ENCODE data around the gene IRAK4.

IRAK4 gene

GRCh38 chr12:43766291-43766690 lies 7.5 kb downstream of the IRAK4 start:
- H3K4me1 ChIP-seq (ENCODE audit: control insufficient read depth, insufficient read depth, low read length): peaks cover 6% of the 10 kb centered on the region
- H3K36me3 ChIP-seq (ENCODE audit: control insufficient read depth, insufficient read depth, low read length, severe bottlenecking): peaks cover 21% of the 10 kb centered on the region
- H3K4me3 ChIP-seq (ENCODE audit: low read length): no peak overlapping the region
- H3K27me3 ChIP-seq (replicated peaks; ENCODE audit: control insufficient read depth, insufficient read depth, low read length): no peaks in the 10 kb centered on the region
- no peaks in the 10 kb centered on the region for H3K9me3 ChIP-seq (ENCODE audit: control insufficient read depth, low read length)
- H3K9ac ChIP-seq (ENCODE audit: low read length): no peak overlapping the region
- DNase-seq (ENCODE audit: low read depth): peak; percentile 74

GRCh38 chr12:43776498-43776897 lies 17.7 kb downstream of the IRAK4 start:
- H3K9me3 ChIP-seq (ENCODE audit: control insufficient read depth, low read length): no peaks in the 10 kb centered on the region
- H3K27me3 ChIP-seq (replicated peaks; ENCODE audit: control insufficient read depth, insufficient read depth, low read length): no peaks in the 10 kb centered on the region
- no peak overlapping the region for H3K4me3 ChIP-seq (ENCODE audit: low read length)
- H3K36me3 ChIP-seq (ENCODE audit: control insufficient read depth, insufficient read depth, low read length, severe bottlenecking): peaks cover 82% of the 10 kb centered on the region
- DNase-seq (ENCODE audit: low read depth): peak; percentile 49
- H3K4me1 ChIP-seq (ENCODE audit: control insufficient read depth, insufficient read depth, low read length): no peaks in the 10 kb centered on the region
- H3K9ac ChIP-seq (ENCODE audit: low read length): no peak overlapping the region

- H3K4me1 ChIP-seq (ENCODE audit: control insufficient read depth, insufficient read depth, low read length): no peaks in the 10 kb centered on the region
- no peak overlapping the region for H3K4me3 ChIP-seq (ENCODE audit: low read length)
- H3K9ac ChIP-seq (ENCODE audit: low read length): no peak overlapping the region
- H3K9me3 ChIP-seq (ENCODE audit: control insufficient read depth, low read length): no peaks in the 10 kb centered on the region
- no peak for DNase-seq (ENCODE audit: low read depth)
- H3K27me3 ChIP-seq (replicated peaks; ENCODE audit: control insufficient read depth, insufficient read depth, low read length): no peaks in the 10 kb centered on the region
- peaks cover 49% of the 10 kb centered on the region for H3K36me3 ChIP-seq (ENCODE audit: control insufficient read depth, insufficient read depth, low read length, severe bottlenecking)
Measured at GRCh38 chr12:43786899-43787693, 28.3 kb downstream of the IRAK4 start.

GRCh38 chr12:43789941-43790340 lies 31.2 kb downstream of the IRAK4 start:
- Histone ChIP-seq H3K27me3 (replicated peaks; ENCODE audit: control insufficient read depth, insufficient read depth, low read length) (no peaks in the 10 kb centered on the region), H3K9ac (ENCODE audit: low read length) (no peak overlapping the region), H3K4me3 (ENCODE audit: low read length) (no peak overlapping the region), H3K36me3 (ENCODE audit: control insufficient read depth, insufficient read depth, low read length, severe bottlenecking) (peaks cover 31% of the 10 kb centered on the region), H3K9me3 (ENCODE audit: control insufficient read depth, low read length) (no peaks in the 10 kb centered on the region), H3K4me1 (ENCODE audit: control insufficient read depth, insufficient read depth, low read length) (no peaks in the 10 kb centered on the region)
- DNase-seq (ENCODE audit: low read depth): peak; percentile 24

GRCh38 chr12:43795716-43796280 lies 37.0 kb downstream of the IRAK4 start:
- no peaks in the 10 kb centered on the region for H3K4me1 ChIP-seq (ENCODE audit: control insufficient read depth, insufficient read depth, low read length)
- H3K36me3 ChIP-seq (ENCODE audit: control insufficient read depth, insufficient read depth, low read length, severe bottlenecking): peaks cover 66% of the 10 kb centered on the region
- no peaks in the 10 kb centered on the region for H3K9me3 ChIP-seq (ENCODE audit: control insufficient read depth, low read length)
- no peak overlapping the region for H3K4me3 ChIP-seq (ENCODE audit: low read length)
- DNase-seq (ENCODE audit: low read depth): peak; percentile 27
- H3K27me3 ChIP-seq (replicated peaks; ENCODE audit: control insufficient read depth, insufficient read depth, low read length): no peaks in the 10 kb centered on the region
- H3K9ac ChIP-seq (ENCODE audit: low read length): no peak overlapping the region

- no peaks in the 10 kb centered on the region for H3K27me3 ChIP-seq (replicated peaks; ENCODE audit: control insufficient read depth, insufficient read depth, low read length)
- H3K4me1 ChIP-seq (ENCODE audit: control insufficient read depth, insufficient read depth, low read length): no peaks in the 10 kb centered on the region
- no peak for DNase-seq (ENCODE audit: low read depth)
- peaks cover 85% of the 10 kb centered on the region for H3K36me3 ChIP-seq (ENCODE audit: control insufficient read depth, insufficient read depth, low read length, severe bottlenecking)
- H3K4me3 ChIP-seq (ENCODE audit: low read length): no peak overlapping the region
- no peaks in the 10 kb centered on the region for H3K9me3 ChIP-seq (ENCODE audit: control insufficient read depth, low read length)
- no peak overlapping the region for H3K9ac ChIP-seq (ENCODE audit: low read length)
Measured at GRCh38 chr12:43797561-43798217, 38.9 kb downstream of the IRAK4 start.

- H3K4me3 ChIP-seq (ENCODE audit: low read length): peak overlapping the region; percentile 98
- H3K36me3 ChIP-seq (ENCODE audit: control insufficient read depth, insufficient read depth, low read length, severe bottlenecking): peaks cover 36% of the 10 kb centered on the region
- no peaks in the 10 kb centered on the region for H3K9me3 ChIP-seq (ENCODE audit: control insufficient read depth, low read length)
- no peak for DNase-seq (ENCODE audit: low read depth)
- no peaks in the 10 kb centered on the region for H3K27me3 ChIP-seq (replicated peaks; ENCODE audit: control insufficient read depth, insufficient read depth, low read length)
- H3K9ac ChIP-seq (ENCODE audit: low read length): peak overlapping the region; percentile 97
- peaks cover 34% of the 10 kb centered on the region for H3K4me1 ChIP-seq (ENCODE audit: control insufficient read depth, insufficient read depth, low read length)
Measured at GRCh38 chr12:43805149-43805859, 46.6 kb downstream of the IRAK4 start.

GRCh38 chr12:43805860-43806736 lies 47.3 kb downstream of the IRAK4 start, which contains the start of gene TWF1:
Gene TWF1 (minus strand): TSS chr12:43806317. CDS start chr12:43806245, 72 bp downstream.
- DNase-seq (ENCODE audit: low read depth): peak; percentile 93
- H3K27me3 ChIP-seq (replicated peaks; ENCODE audit: control insufficient read depth, insufficient read depth, low read length): no peaks in the 10 kb centered on the region
- peaks cover 28% of the 10 kb centered on the region for H3K36me3 ChIP-seq (ENCODE audit: control insufficient read depth, insufficient read depth, low read length, severe bottlenecking)
- no peaks in the 10 kb centered on the region for H3K9me3 ChIP-seq (ENCODE audit: control insufficient read depth, low read length)
- peaks cover 34% of the 10 kb centered on the region for H3K4me1 ChIP-seq (ENCODE audit: control insufficient read depth, insufficient read depth, low read length)
- H3K4me3 ChIP-seq (ENCODE audit: low read length): peak within 1 kb of the TSS; percentile 98
- peak within 1 kb of the TSS; percentile 97 for H3K9ac ChIP-seq (ENCODE audit: low read length)

- peak overlapping the region; percentile 98 for H3K4me3 ChIP-seq (ENCODE audit: low read length)
- peaks cover 34% of the 10 kb centered on the region for H3K4me1 ChIP-seq (ENCODE audit: control insufficient read depth, insufficient read depth, low read length)
- DNase-seq (ENCODE audit: low read depth): no peak
- H3K9ac ChIP-seq (ENCODE audit: low read length): peak overlapping the region; percentile 97
- no peaks in the 10 kb centered on the region for H3K27me3 ChIP-seq (replicated peaks; ENCODE audit: control insufficient read depth, insufficient read depth, low read length)
- peaks cover 22% of the 10 kb centered on the region for H3K36me3 ChIP-seq (ENCODE audit: control insufficient read depth, insufficient read depth, low read length, severe bottlenecking)
- H3K9me3 ChIP-seq (ENCODE audit: control insufficient read depth, low read length): no peaks in the 10 kb centered on the region
Measured at GRCh38 chr12:43806737-43807072, 48.0 kb downstream of the IRAK4 start.

- no peak for DNase-seq (ENCODE audit: low read depth)
- H3K9ac ChIP-seq (ENCODE audit: low read length): peak overlapping the region; percentile 97
- peaks cover 34% of the 10 kb centered on the region for H3K4me1 ChIP-seq (ENCODE audit: control insufficient read depth, insufficient read depth, low read length)
- no peaks in the 10 kb centered on the region for H3K27me3 ChIP-seq (replicated peaks; ENCODE audit: control insufficient read depth, insufficient read depth, low read length)
- peak overlapping the region; percentile 98 for H3K4me3 ChIP-seq (ENCODE audit: low read length)
- H3K36me3 ChIP-seq (ENCODE audit: control insufficient read depth, insufficient read depth, low read length, severe bottlenecking): peaks cover 15% of the 10 kb centered on the region
- no peaks in the 10 kb centered on the region for H3K9me3 ChIP-seq (ENCODE audit: control insufficient read depth, low read length)
Measured at GRCh38 chr12:43807386-43807785, 48.6 kb downstream of the IRAK4 start.
